Uterus (tissue), 2 donors: ENCODE data around the gene SCGB3A1.

ENCODE experiments used
- CTCF ChIP-seq, 4 experiments: fragments of 200-600 bp in 2 of 4; fragments of 450-650 bp in 2 of 4; sonication (generic) in 2 of 4; IDR thresholded peaks; one replicate each; pipeline ENCODE4 v1.5.1; 2016 to 2019; ENCODE audit warnings: antibody characterized with exemption in 4 of 4, mild to moderate bottlenecking in 2 of 4, moderate library complexity in 1 of 4
- POLR2A ChIP-seq, 2 donors: fragments of 450-650 bp; IDR thresholded peaks; one replicate each; pipeline ENCODE4 v1.6.1; 2016; ENCODE audit warnings: antibody characterized with exemption in 2 of 2, mild to moderate bottlenecking in 1 of 2, moderate library complexity in 1 of 2

- TF ChIP-seq CTCF (IDR thresholded peaks at IDR 0.05), result no peak
- TF ChIP-seq POLR2A (IDR thresholded peaks at IDR 0.05), result no peak
Measured at GRCh38 chr5:180541710-180542109, 49.6 kb downstream of the SCGB3A1 start.
